Lung (tissue), 16 donors: ENCODE data around the gene RND3. TPM values are rescaled to one million over a fixed set of nuclear protein-coding genes. Genes with fewer than 3 reads are reported as not detected.

Source experiments
- ATAC-seq: fragments of 200-7000 bp; cut with Tn5 transposase; one replicate; pipeline ENCODE4 v1.9.1; 2020; ENCODE audit warnings: moderate number of reproducible peaks; ENCODE audit not compliant: insufficient read depth, low FRiP score
- DNase-seq, 3 donors: peaks; one replicate each; pipeline ENCODE4 v3.0.0-alpha.2; 2013 to 2017
- H3K27ac ChIP-seq, 2 donors: one replicate each; pipeline ENCODE4 v1.5.1; 2013; ENCODE audit warnings: mild to moderate bottlenecking in 2 of 2, moderate library complexity in 2 of 2, control low read depth in 1 of 2, inconsistent platforms in 1 of 2, low read depth in 1 of 2, low read length in 1 of 2
- H3K27me3 ChIP-seq, 3 donors: one replicate each; pipeline ENCODE4 v1.5.1; 2013; ENCODE audit warnings: low read length in 2 of 3; ENCODE audit not compliant: control insufficient read depth in 3 of 3, insufficient read depth in 3 of 3
- H3K36me3 ChIP-seq, 4 donors: one replicate each; pipeline ENCODE4 v1.5.1; 2013; ENCODE audit warnings: low read length in 4 of 4, mild to moderate bottlenecking in 1 of 4, moderate library complexity in 1 of 4; ENCODE audit not compliant: control insufficient read depth in 4 of 4, insufficient read depth in 4 of 4
- H3K4me1 ChIP-seq, 5 donors: one replicate each; pipeline ENCODE4 v1.5.1; 2013; ENCODE audit warnings: low read length in 5 of 5, mild to moderate bottlenecking in 2 of 5, moderate library complexity in 1 of 5; ENCODE audit not compliant: control insufficient read depth in 5 of 5, insufficient read depth in 5 of 5
- H3K4me3 ChIP-seq: one replicate; pipeline ENCODE4 v1.5.1; 2013; ENCODE audit warnings: mild to moderate bottlenecking, control low read depth, moderate library complexity
- H3K9ac ChIP-seq, 2 donors: one replicate each; pipeline ENCODE4 v1.5.1; 2013; ENCODE audit warnings: low read length in 2 of 2, control low read depth in 1 of 2; ENCODE audit not compliant: insufficient read depth in 1 of 2
- H3K9me3 ChIP-seq, 4 donors: one replicate each; pipeline ENCODE4 v1.5.1; 2013; ENCODE audit warnings: low read length in 3 of 4, mild to moderate bottlenecking in 1 of 4, moderate library complexity in 1 of 4; ENCODE audit not compliant: control insufficient read depth in 4 of 4, insufficient read depth in 3 of 4
- CTCF ChIP-seq: IDR thresholded peaks from 2 replicates; pipeline ENCODE4 v1.5.1; 2012; ENCODE audit warnings: mild to moderate bottlenecking; ENCODE audit errors: control extremely low read depth, extremely low read depth
- WGBS, 2 donors: extraction: QIAGEN DNeasy Blood & Tissue Kit; methylation state at CpG; one replicate each; pipeline ENCODE4 v1.1.7; 2013; 5-methylcytosine and 5-hydroxymethylcytosine counted together
- long read RNA-seq, 5 donors: transcript quantifications; one replicate each; lab custom pipeline, GENCODE V29; 2026
- polyA plus RNA-seq, 2 donors: library from polyadenylated mRNA; stranded (reverse); fragments of 200-250 nt; gene quantifications; one replicate each; pipeline ENCODE4 v1.2.1, GENCODE V29; 2013
- total RNA-seq, 2 donors: library from RNA; depleted of rRNA in 1 of 2; stranded (reverse); fragments of >200 nt in 1 of 2; gene quantifications; one replicate each; pipeline ENCODE4 v1.2.1, GENCODE V29; 2014 to 2021
- donor health status: control.
- donor health status: control.
- donor health status: Bipolar disorder and iron deficiency.
- donor health status: healthy.
- donor health status: DM: yes; HTN: yes; CAD: no.

The RND3 gene
- 10 to 100 TPM; 42.7 to 43.7 TPM for total RNA-seq
- 10 to 100 TPM; 23.5 to 24.2 TPM for polyA plus RNA-seq
- long read RNA-seq, donor 1, transcript RND3-201 (6 exons, 2,711 nt), result minor isoform, 6 of 22 reads
- long read RNA-seq, donor 1, transcript RND3-202 (5 exons, 2,777 nt), result major isoform, 12 of 22 reads
- long read RNA-seq, donor 1, partial matches to known transcripts, result 0 of 22 reads
- long read RNA-seq, donor 1, other reads (novel, unspliced or antisense), result 0 of 22 reads
- long read RNA-seq, donor 2, transcript RND3-202 (5 exons, 2,777 nt), result major isoform, 6 of 10 reads
- long read RNA-seq, donor 2, partial matches to known transcripts, result 0 of 10 reads
- long read RNA-seq, donor 2, other reads (novel, unspliced or antisense), result 0 of 10 reads
- long read RNA-seq, donor 3, transcript RND3-202 (5 exons, 2,777 nt), result major isoform, 9 of 15 reads
- long read RNA-seq, donor 3, partial matches to known transcripts, result 0 of 15 reads
- long read RNA-seq, donor 3, other reads (novel, unspliced or antisense), result 0 of 15 reads
- long read RNA-seq, donor 4, transcript RND3-202 (5 exons, 2,777 nt), result major isoform, 10 of 13 reads
- long read RNA-seq, donor 4, partial matches to known transcripts, result 0 of 13 reads
- long read RNA-seq, donor 4, other reads (novel, unspliced or antisense), result 0 of 13 reads
- long read RNA-seq, donor 5, transcript RND3-201 (6 exons, 2,711 nt), result minor isoform, 6 of 30 reads
- long read RNA-seq, donor 5, transcript RND3-202 (5 exons, 2,777 nt), result major isoform, 16 of 30 reads
- long read RNA-seq, donor 5, transcript RND3-208 (2 exons, 432 nt), result minor isoform, 5 of 30 reads
- long read RNA-seq, donor 5, partial matches to known transcripts, result 0 of 30 reads
- long read RNA-seq, donor 5, other reads (novel, unspliced or antisense), result 0 of 30 reads

DNA sequence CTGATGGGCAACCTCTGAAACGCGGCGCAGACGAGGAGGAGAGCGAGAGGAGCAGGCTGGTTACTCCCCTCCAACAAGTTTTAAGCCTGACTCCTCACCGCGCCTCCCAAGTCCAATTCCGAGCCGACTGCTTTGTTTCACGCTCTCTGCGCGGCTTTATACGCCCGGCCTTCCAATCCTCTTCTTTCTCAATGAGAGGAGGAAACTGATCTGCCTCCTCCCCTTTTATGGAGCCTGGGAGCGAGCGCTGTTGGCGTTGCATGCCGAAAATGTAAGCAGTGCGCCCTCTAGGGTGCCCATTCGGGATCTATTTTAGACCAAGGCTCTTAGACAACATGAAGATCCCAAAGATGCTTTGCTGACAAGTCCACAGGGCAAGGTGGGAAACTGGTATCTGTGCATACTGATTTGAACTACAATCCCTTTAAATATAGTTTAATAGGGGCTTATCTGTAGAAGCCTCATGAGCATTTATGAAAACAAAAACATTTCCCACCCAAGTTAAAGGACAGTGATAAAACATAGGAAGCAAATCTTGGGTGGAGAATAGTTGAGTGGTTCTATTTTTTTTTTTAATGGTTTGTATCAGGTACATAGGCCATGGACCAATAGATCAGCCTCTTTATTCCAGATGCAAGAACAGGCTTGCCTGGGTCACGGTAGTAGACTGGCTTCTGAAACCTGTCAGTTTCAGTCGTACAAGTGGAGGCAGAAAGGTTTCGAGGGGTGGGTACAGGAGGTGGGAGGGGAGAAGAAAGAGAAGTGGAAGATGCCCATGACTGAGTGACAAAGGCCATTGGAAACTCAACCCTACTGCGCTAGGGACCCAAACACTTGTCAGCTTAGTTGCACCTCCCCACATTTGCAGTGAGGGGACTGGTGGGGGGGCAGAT, at the start of gene RND3:
Gene RND3 (minus strand): TSS at position 131 of the 893 bp plus-strand sequence. CDS start 250 bp downstream, outside the sequence.
- Histone ChIP-seq H3K27me3 (no peaks in the 10 kb centered on the region), H3K4me1 (peaks cover 0 to 18% (median 7%) of the 10 kb centered on the region in 5 donors), H3K4me3 (peak within 1 kb of the TSS; percentile 69), H3K9me3 (no peaks in the 10 kb centered on the region), H3K36me3 (peaks cover 0 to 27% (median 5%) of the 10 kb centered on the region in 4 donors), H3K9ac (peak within 1 kb of the TSS; percentile 94 to 97), H3K27ac (peak within 1 kb of the TSS; percentile 84 to 97)
- 12 to 17% methylated on average over 24 of the region's 24 CpGs for WGBS, 2 donors
- ATAC-seq, result peak; percentile 75
- peak; percentile 51 for TF ChIP-seq CTCF
- DNase-seq, result peak; percentile 98 to 100 (median 99)

DNA sequence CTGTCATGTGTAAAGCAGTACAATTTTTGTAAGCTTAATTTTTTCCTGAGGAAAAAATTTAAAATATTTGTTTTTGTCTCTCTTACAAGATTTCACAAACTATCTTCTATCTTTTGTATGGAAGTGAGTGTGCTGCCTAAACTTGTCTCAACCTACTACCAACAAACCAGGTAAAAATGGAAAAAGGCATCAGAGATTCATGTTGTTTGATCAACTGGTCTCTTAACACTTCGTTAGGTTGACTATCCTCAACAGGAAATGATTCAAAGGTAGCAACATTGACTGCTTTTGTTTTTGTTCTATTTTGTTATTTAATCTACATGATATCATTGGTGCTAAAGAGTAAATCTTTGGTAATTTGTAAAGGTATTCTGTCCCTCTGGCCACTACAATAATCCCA, 47.7 kb upstream of the RND3 start:
- no peak overlapping the region for H3K4me3 ChIP-seq
- TF ChIP-seq CTCF, result no peak
- no peak for ATAC-seq
- H3K27me3 ChIP-seq, result no peaks in the 10 kb centered on the region
- H3K36me3 ChIP-seq, result no peaks in the 10 kb centered on the region
- peaks cover 0 to 7% (median 0%) of the 10 kb centered on the region in 5 donors for H3K4me1 ChIP-seq
- H3K9me3 ChIP-seq, result peaks cover 0 to 4% (median 0%) of the 10 kb centered on the region in 4 donors
- no peak for DNase-seq
- H3K9ac ChIP-seq, result no peak overlapping the region
- no peak overlapping the region for H3K27ac ChIP-seq
- 78 to 84% methylated on average over 1 of the region's 1 CpG for WGBS, 2 donors

DNA sequence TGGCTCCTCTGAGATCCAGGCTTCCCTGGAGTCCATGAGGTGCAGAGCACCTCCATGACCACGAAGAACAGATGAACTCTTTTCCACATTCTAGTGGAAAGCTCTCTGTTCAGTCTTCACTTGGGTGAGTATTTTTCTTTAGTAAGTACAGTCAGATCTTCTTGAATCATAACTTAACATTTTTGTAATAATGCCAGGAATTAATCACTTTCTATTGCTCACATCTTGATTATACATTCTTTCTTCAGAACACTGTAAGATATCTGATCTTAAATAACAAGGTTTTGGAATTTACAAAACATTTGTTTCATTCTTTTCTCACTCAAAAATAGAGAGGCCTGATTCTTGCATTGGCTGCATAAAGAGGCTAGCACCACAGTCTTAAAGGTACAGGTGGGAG, 45.4 kb upstream of the RND3 start:
- TF ChIP-seq CTCF, result no peak
- no peak for ATAC-seq

More for the DNA sequence above, 45.4 kb upstream of the RND3 start:
- Histone ChIP-seq H3K27ac (no peak overlapping the region), H3K9ac (no peak overlapping the region), H3K27me3 (no peaks in the 10 kb centered on the region), H3K4me1 (no peaks in the 10 kb centered on the region), H3K36me3 (no peaks in the 10 kb centered on the region), H3K9me3 (peaks cover 0 to 4% (median 0%) of the 10 kb centered on the region in 4 donors), H3K4me3 (no peak overlapping the region)
- 63 to 73% methylated on average over 1 of the region's 1 CpG for WGBS, 2 donors
- no peak for DNase-seq
